GM19372 (cell line): ENCODE measurements around the gene CZIB.
"Not testable (repeated sequence)": the region's sequence is repeated elsewhere in the genome, so short reads cannot be mapped to it uniquely, and the experiment has no call there.

Experiments used
- ATAC-seq: cut with Tn5 transposase; IDR thresholded peaks from one replicate; pipeline ENCODE4 v1.9.1; 2021; ENCODE audit warnings: mild to moderate bottlenecking, low read depth, moderate library complexity; ENCODE audit not compliant: unreplicated experiment

CZIB gene

DNA sequence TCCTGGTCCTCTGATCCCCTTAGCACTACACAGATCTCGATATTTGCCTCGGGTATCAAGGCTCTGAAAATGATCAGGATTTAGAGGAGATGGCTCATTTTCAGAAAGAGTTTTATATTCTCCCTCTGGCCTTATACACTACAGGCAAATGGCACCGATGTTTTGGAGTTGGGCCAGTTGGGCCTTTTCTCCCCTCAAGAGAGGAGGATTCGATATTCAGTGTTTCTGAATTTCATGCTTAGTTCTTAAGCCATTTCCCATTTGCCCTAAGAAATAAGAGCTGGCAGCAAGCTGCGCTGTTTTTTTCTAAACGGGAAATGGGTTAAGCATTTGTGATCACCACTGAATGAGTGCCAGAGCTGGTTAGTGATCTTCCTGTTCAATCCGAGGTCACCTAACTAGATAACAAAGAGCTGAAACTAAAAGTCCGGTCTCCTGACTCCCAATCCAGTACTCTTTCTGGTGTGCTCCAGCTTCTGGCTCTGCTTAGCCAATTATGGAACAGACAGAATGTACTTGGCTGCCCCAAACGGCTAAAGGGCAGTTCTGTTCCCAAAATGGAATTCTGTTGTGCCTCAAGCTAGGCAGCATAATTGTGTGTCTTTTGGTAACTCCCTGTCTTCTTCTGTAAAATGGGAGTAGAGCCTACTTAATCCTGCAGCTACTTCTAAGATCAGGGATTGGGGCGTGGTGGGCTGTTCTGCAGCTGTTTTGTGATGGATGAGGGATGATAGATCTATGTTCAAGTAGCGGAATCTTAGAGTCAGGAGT is 25.0 kb downstream of the CZIB start:
- ATAC-seq: no peak

DNA sequence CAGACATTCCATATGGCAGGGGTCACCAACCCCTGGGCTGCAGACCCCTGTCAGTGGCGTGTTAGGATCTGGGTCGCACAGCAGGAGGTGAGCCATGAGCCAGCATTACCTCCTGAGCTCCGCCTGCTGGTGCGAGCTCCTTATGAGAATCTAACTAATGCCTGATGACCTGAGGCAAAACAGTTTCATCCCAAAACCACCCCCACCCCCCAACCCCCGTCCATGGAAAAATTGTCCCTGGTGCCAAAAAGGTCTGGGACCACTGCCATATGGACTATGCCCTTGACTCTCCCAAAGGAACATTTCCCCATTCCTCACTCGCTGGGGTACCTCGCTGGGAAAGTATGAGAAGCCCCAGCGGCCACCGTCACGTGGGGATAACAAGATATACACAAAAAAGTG is 30.2 kb downstream of the CZIB start:
- no peak for ATAC-seq

- ATAC-seq: no peak
Measured at GRCh38 chr1:53189061-53189460, 31.4 kb downstream of the CZIB start.

- ATAC-seq: no peak
Measured at GRCh38 chr1:53188099-53188498, 32.3 kb downstream of the CZIB start.

DNA sequence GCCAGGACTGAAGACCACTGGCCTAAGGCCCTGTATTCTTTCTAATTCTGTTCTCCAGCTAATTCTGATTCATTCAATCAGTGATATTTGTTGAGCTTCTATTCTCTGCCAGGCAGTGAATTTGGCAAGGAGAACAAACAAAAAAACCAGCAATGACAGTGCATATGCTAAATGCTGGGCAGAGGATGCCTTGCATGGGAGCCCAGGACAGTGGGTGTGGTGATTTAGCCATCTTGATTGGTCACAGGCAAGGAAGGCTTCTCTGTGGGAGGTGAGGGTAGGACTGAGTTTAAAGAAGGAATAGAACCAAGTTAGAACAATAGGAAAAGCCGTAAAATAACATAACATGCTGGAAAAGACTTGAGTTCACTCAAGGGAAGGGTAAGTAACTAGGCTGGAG is 33.0 kb downstream of the CZIB start:
- no peak for ATAC-seq

GRCh38 chr1:53186533-53186932 is 33.9 kb downstream of the CZIB start:
- ATAC-seq: no peak

GRCh38 chr1:53185955-53186297 is 34.5 kb downstream of the CZIB start:
- not testable (repeated sequence) for ATAC-seq

- no peak for ATAC-seq
Measured at GRCh38 chr1:53183095-53183990, 37.1 kb downstream of the CZIB start.

DNA sequence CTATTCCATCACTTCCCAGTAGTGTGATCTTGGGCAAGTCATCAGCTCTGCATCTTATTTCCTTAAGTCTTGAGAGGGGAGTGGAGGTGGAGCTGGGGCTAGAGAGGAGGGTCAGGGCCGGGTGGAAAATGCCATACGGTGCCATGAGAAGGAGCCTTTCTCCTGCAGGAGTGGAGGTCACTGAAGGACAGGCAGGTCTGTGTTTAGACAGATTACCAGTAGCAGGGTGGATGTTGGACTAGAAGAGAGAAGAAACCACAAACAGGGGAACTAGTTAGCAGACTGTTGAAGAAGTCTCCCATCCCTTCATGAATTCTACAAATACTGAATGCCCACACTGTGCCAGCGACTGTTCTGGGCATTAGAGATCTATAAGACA is 37.7 kb downstream of the CZIB start:
- ATAC-seq: no peak

- ATAC-seq: no peak
Measured at GRCh38 chr1:53182111-53182593, 38.3 kb downstream of the CZIB start.

- no peak for ATAC-seq
Measured at GRCh38 chr1:53180951-53181350, 39.5 kb downstream of the CZIB start.

DNA sequence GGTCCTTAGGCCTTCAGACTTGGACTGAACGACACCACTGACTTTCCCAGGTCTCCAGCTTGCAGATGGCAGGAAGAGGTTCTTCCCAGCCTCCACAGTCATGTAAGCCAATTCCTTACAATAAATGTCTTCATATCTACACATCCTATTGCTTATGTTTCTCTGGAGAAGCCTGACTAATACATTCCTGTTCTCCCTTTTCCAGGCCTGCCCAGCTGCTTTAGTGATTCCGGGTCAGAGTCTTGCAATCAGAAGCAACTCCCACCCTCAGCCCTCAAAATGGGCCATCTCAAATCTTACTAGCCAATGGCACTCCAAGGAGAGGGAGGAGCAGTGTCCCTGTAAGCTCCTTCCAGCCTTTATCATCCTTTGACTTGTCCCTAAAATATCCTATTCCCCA is 40.2 kb downstream of the CZIB start:
- ATAC-seq: no peak

DNA sequence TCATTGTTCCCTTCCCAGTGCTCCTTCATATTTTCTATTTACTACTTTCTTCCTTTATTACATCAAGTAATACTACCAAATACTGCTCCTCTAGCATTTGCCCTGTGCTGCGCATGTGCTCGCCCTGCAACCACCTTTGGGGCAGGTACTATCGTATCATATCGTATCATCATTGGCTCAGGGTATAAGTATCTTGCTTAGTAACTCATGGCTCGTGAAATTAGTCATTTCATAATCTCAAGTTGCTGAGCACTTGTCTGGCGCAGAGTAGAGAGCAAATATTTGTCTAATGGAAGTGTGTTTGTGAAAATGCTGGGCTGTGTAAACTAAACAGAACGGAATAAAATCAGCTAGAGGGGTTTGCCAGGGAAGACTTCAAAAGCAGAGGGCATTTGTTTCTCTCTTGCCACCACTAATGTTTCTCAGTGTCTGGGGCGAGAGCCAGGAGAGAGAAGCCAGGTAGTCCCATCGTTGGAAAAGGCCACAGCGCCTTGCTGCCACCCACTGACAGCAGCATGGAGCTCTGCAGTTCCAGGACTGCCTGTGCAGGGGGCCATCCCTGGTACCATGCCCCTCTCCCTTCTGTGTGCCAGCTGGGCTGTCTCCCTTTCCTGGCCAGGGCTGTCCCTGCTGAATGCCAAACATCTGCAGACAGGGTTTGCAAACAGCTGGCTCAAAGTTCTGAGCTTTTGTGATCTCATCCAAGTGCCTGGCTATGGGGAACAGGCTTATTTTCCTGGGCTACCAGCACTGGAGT is 43.8 kb downstream of the CZIB start:
- no peak for ATAC-seq

GRCh38 chr1:53174971-53175913 is 45.2 kb downstream of the CZIB start:
- ATAC-seq: no peak

GRCh38 chr1:53172426-53173128 is 47.9 kb downstream of the CZIB start:
- ATAC-seq: no peak

DNA sequence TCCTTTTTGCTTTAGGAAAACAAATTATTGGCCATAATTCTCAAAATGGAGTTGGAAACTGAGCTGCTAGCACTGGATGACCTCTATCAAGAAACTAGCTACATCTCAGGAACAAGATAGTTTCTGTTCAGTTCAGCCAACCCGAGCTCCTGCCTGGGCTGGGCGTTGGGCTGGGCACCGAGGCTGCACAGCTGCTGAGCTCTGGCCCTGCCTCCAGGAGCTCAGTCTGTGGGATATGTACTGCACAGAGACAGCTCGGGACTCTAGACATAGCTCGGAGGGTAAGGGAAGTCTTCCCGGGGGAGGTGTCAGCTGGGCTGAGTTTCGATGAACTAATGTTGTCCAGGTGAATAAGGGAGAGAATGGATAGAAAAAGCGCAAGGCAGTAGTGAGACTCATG is 53.5 kb downstream of the CZIB start:
- ATAC-seq: no peak

DNA sequence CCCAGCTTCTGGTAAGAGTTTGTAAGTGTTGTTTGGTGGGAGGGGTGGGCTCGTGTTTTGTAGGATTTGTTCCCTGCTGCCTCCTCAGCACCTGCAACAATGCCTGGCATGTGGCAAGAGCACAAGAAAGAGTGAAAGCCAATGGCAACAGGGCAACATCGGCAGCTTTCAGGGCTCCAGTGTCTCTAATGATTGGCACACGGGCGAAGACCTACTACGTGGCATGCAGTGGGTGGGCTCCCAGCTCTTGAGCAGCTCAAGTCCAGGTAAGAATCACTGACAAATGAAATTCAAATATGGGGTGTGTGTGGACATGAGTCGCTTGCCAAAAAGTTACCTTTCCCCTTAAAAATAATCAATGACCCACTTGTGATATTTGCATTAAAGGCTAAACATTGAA is 54.1 kb downstream of the CZIB start:
- no peak for ATAC-seq

GRCh38 chr1:53165408-53165961 is 54.9 kb downstream of the CZIB start:
- ATAC-seq: no peak
